HFFc6 (cell line): ENCODE measurements around the gene TMEM121B. TPM values are rescaled to one million over a fixed set of nuclear protein-coding genes. Genes with fewer than 3 reads are reported as not detected.

Source experiments
- DNase-seq: peaks from one replicate; pipeline ENCODE4 v3.0.0-alpha.2; 2018
- H3K27ac Mint-ChIP-seq: 2 replicates; pipeline ENCODE4 v1.8.0; 2020; ENCODE audit warnings: mild to moderate bottlenecking, mixed read lengths
- H3K27me3 Mint-ChIP-seq: 2 replicates; pipeline ENCODE4 v1.8.0; 2021; ENCODE audit warnings: mild to moderate bottlenecking, moderate library complexity, mixed read lengths; ENCODE audit not compliant: insufficient read depth
- H3K36me3 Mint-ChIP-seq: 2 replicates; pipeline ENCODE4 v1.8.0; 2021; ENCODE audit warnings: low read depth, mixed read lengths
- H3K4me1 Mint-ChIP-seq: 2 replicates; pipeline ENCODE4 v1.8.0; 2020; ENCODE audit warnings: low read depth, mixed read lengths
- H3K4me3 Mint-ChIP-seq: 2 replicates; pipeline ENCODE4 v1.8.0; 2020; ENCODE audit warnings: mild to moderate bottlenecking, moderate library complexity, mixed read lengths
- H3K9me3 Mint-ChIP-seq: 2 replicates; pipeline ENCODE4 v1.8.0; 2020; ENCODE audit warnings: mild to moderate bottlenecking, mixed read lengths
- CTCF ChIP-seq: fragments of 200-600 bp; sonication (generic); IDR thresholded peaks from 2 replicates; pipeline ENCODE4 v1.5.0; 2021; ENCODE audit warnings: antibody characterized with exemption, mild to moderate bottlenecking
- total RNA-seq, 6 experiments: library from RNA; stranded (reverse); fragmentation: NEBNext Ultra II Directional; extraction: Animal tissue kit (Norgen Biotek cat#: 25700); gene quantifications; 2 replicates in 1 of 6; 3 replicates in 5 of 6; pipeline ENCODE4 v1.2.3, GENCODE V29; 2021

TMEM121B gene
- total RNA-seq, 6 experiments from 2014 or later = 0.05 to 0.11 (median 0.07) TPM

GRCh38 chr22:17087498-17088131 is 33.5 kb downstream of the TMEM121B start:
- TF ChIP-seq CTCF = no peak
- Mint-ChIP-seq H3K36me3 (no peaks in the 10 kb centered on the region), H3K4me3 (no peak overlapping the region), H3K9me3 (no peaks in the 10 kb centered on the region), H3K4me1 (peaks cover 36% of the 10 kb centered on the region), H3K27ac (no peak overlapping the region), H3K27me3 (peaks cover 2% of the 10 kb centered on the region; the same call in 1 of the 2 replicates)
- peak; percentile 55 for DNase-seq

GRCh38 chr22:17086788-17087497 is 34.2 kb downstream of the TMEM121B start:
- H3K27me3 Mint-ChIP-seq = peaks cover 2% of the 10 kb centered on the region; the same call in 1 of the 2 replicates
- H3K9me3 Mint-ChIP-seq = no peaks in the 10 kb centered on the region
- DNase-seq = no peak
- no peak overlapping the region; the same call in 1 of the 2 replicates for H3K27ac Mint-ChIP-seq
- H3K36me3 Mint-ChIP-seq = no peaks in the 10 kb centered on the region
- H3K4me3 Mint-ChIP-seq = peak overlapping the region; percentile 90; the same call in 1 of the 2 replicates
- H3K4me1 Mint-ChIP-seq = peaks cover 36% of the 10 kb centered on the region
- no peak for TF ChIP-seq CTCF

GRCh38 chr22:17086296-17086695 is 34.9 kb downstream of the TMEM121B start:
- DNase-seq = no peak
- H3K9me3 Mint-ChIP-seq = no peaks in the 10 kb centered on the region
- H3K36me3 Mint-ChIP-seq = no peaks in the 10 kb centered on the region
- peaks cover 36% of the 10 kb centered on the region for H3K4me1 Mint-ChIP-seq
- no peak for TF ChIP-seq CTCF
- H3K27ac Mint-ChIP-seq = peak overlapping the region; percentile 53; the same call in 1 of the 2 replicates
- peak overlapping the region; percentile 90 for H3K4me3 Mint-ChIP-seq
- H3K27me3 Mint-ChIP-seq = peaks cover 2% of the 10 kb centered on the region; the same call in 1 of the 2 replicates

GRCh38 chr22:17085277-17086181 is 35.6 kb downstream of the TMEM121B start:
- Mint-ChIP-seq H3K27me3 (peaks cover 2% of the 10 kb centered on the region; the same call in 1 of the 2 replicates), H3K4me3 (peak overlapping the region; percentile 90), H3K9me3 (no peaks in the 10 kb centered on the region), H3K4me1 (peaks cover 36% of the 10 kb centered on the region), H3K36me3 (no peaks in the 10 kb centered on the region), H3K27ac (no peak overlapping the region; the same call in 1 of the 2 replicates)
- no peak for TF ChIP-seq CTCF
- no peak for DNase-seq

GRCh38 chr22:17084554-17085276 is 36.4 kb downstream of the TMEM121B start, which contains the start of gene IL17RA:
IL17RA (plus strand) TSS chr22:17085000; CDS start chr22:17085092, 92 bp downstream.
- Mint-ChIP-seq H3K4me3 (peak within 1 kb of the TSS; percentile 90), H3K4me1 (peaks cover 37% of the 10 kb centered on the region), H3K27ac (peak within 1 kb of the TSS; percentile 75), H3K9me3 (no peaks in the 10 kb centered on the region), H3K27me3 (peaks cover 2% of the 10 kb centered on the region; the same call in 1 of the 2 replicates), H3K36me3 (no peaks in the 10 kb centered on the region)
- peak; percentile 70 for DNase-seq
- TF ChIP-seq CTCF = no peak; the same call in 1 of the 2 replicates
